WTC11 (cell line): ENCODE results near the gene ATP2B3. TPM values are rescaled to one million over a fixed set of nuclear protein-coding genes. Genes with fewer than 3 reads are reported as not detected.

Experiments
- ATAC-seq: fragments of 200-7000 bp; cut with Tn5 transposase; 2 replicates; pipeline ENCODE4 v1.10.0; 2021; ENCODE audit warnings: mild to moderate bottlenecking, moderate library complexity
- CTCF ChIA-PET: fragments of 300-600 bp; sonication (Branson Sonifier 250); formaldehyde crosslinking; loops from one replicate; lab custom pipeline; 2021; ENCODE audit warnings: antibody characterized with exemption; lab: Charles Lee
- POLR2A ChIA-PET: fragments of 350-600 bp; sonication (Branson Sonifier 250); formaldehyde crosslinking; loops from one replicate; lab custom pipeline; 2021; ENCODE audit warnings: antibody characterized with exemption; lab: Charles Lee
- DNase-seq: peaks from one replicate; pipeline ENCODE4 v3.0.0; 2021; ENCODE audit warnings: low spot score
- H3K27ac Mint-ChIP-seq: 2 replicates; pipeline ENCODE4 v1.8.0; 2021; ENCODE audit warnings: mixed read lengths
- H3K27me3 Mint-ChIP-seq: 2 replicates; pipeline ENCODE4 v1.8.0; 2021; ENCODE audit warnings: low read depth, mild to moderate bottlenecking, moderate library complexity, mixed read lengths
- H3K36me3 Mint-ChIP-seq: 2 replicates; pipeline ENCODE4 v1.8.0; 2021; ENCODE audit warnings: mixed read lengths
- H3K4me1 Mint-ChIP-seq: 2 replicates; pipeline ENCODE4 v1.8.0; 2022; ENCODE audit warnings: mixed read lengths
- H3K4me3 Mint-ChIP-seq: 2 replicates; pipeline ENCODE4 v1.8.0; 2021; ENCODE audit warnings: mild to moderate bottlenecking, moderate library complexity, mixed read lengths
- H3K9me3 Mint-ChIP-seq: 2 replicates; pipeline ENCODE4 v1.8.0; 2021; ENCODE audit warnings: mixed read lengths
- ARID4B ChIP-seq: sonication (generic); formaldehyde crosslinking; IDR thresholded peaks from 2 replicates; pipeline ENCODE4 v1.8.0; 2023; ENCODE audit warnings: missing genetic modification reagents, mild to moderate bottlenecking, borderline replicate concordance
- ATF1 ChIP-seq: sonication (generic); formaldehyde crosslinking; IDR thresholded peaks from 2 replicates; pipeline ENCODE4 v1.8.1; 2023; ENCODE audit warnings: mild to moderate bottlenecking, moderate library complexity, missing genetic modification reagents
- ATF6 ChIP-seq: sonication (generic); formaldehyde crosslinking; IDR thresholded peaks from 2 replicates; pipeline ENCODE4 v1.8.1; 2023; ENCODE audit warnings: mild to moderate bottlenecking, missing genetic modification reagents
- CREM ChIP-seq: sonication (generic); formaldehyde crosslinking; IDR thresholded peaks from 2 replicates; pipeline ENCODE4 v1.8.1; 2022; ENCODE audit warnings: mild to moderate bottlenecking, missing genetic modification reagents, moderate library complexity
- GABPB1 ChIP-seq: sonication (generic); formaldehyde crosslinking; IDR thresholded peaks from 2 replicates; pipeline ENCODE4 v1.8.1; 2023; ENCODE audit warnings: mild to moderate bottlenecking, missing genetic modification reagents
- GTF2I ChIP-seq: fragments of 250-450 bp; sonication (Bioruptor Pico); conservative IDR thresholded peaks from 2 replicates; pipeline ENCODE4 v1.4.0; 2021; ENCODE audit warnings: mild to moderate bottlenecking
- HMGA2 ChIP-seq: fragments of 250-450 bp; sonication (Bioruptor Pico); IDR thresholded peaks from 2 replicates; pipeline ENCODE4 v1.4.0; 2021; ENCODE audit warnings: mild to moderate bottlenecking, moderate library complexity
- MXD4 ChIP-seq: fragments of 250-450 bp; sonication (Bioruptor Pico); IDR thresholded peaks from 2 replicates; pipeline ENCODE4 v1.8.0; 2021; ENCODE audit warnings: mild to moderate bottlenecking, moderate library complexity, borderline replicate concordance
- NR2C2 ChIP-seq: sonication (generic); formaldehyde crosslinking; IDR thresholded peaks from 2 replicates; pipeline ENCODE4 v1.8.0; 2022; ENCODE audit warnings: mild to moderate bottlenecking, missing genetic modification reagents
- NR3C1 ChIP-seq: sonication (generic); formaldehyde crosslinking; conservative IDR thresholded peaks from 2 replicates; pipeline ENCODE4 v1.8.1; 2023; ENCODE audit warnings: low read depth, mild to moderate bottlenecking, missing genetic modification reagents
- OVOL2 ChIP-seq: fragments of 250-450 bp; sonication (Bioruptor Pico); IDR thresholded peaks from 2 replicates; pipeline ENCODE4 v1.9.0; 2021; ENCODE audit warnings: mild to moderate bottlenecking, borderline replicate concordance
- PRRX2 ChIP-seq: fragments of 250-450 bp; sonication (Bioruptor Pico); IDR thresholded peaks from 2 replicates; pipeline ENCODE4 v1.8.0; 2021; ENCODE audit warnings: mild to moderate bottlenecking
- SP1 ChIP-seq: sonication (generic); formaldehyde crosslinking; conservative IDR thresholded peaks from 2 replicates; pipeline ENCODE4 v1.8.1; 2022; ENCODE audit warnings: missing genetic modification reagents
- STAT6 ChIP-seq: sonication (generic); formaldehyde crosslinking; conservative IDR thresholded peaks from 2 replicates; pipeline ENCODE4 v1.8.1; 2023; ENCODE audit warnings: mild to moderate bottlenecking, low read depth, missing genetic modification reagents, moderate library complexity
- TCF7 ChIP-seq: sonication (generic); formaldehyde crosslinking; IDR thresholded peaks from 2 replicates; pipeline ENCODE4 v1.8.0; 2022; ENCODE audit warnings: mild to moderate bottlenecking, low read depth, missing genetic modification reagents, moderate library complexity
- USF1 ChIP-seq: sonication (generic); formaldehyde crosslinking; IDR thresholded peaks from 2 replicates; pipeline ENCODE4 v1.8.0; 2022; ENCODE audit warnings: mild to moderate bottlenecking, missing genetic modification reagents
- ZNF138 ChIP-seq: sonication (generic); formaldehyde crosslinking; conservative IDR thresholded peaks from 2 replicates; pipeline ENCODE4 v1.8.1; 2022; ENCODE audit warnings: mild to moderate bottlenecking, moderate library complexity, missing genetic modification reagents
- ZNF416 ChIP-seq: fragments of 250-450 bp; sonication (Bioruptor Pico); IDR thresholded peaks from 2 replicates; pipeline ENCODE4 v1.9.0; 2021; ENCODE audit warnings: mild to moderate bottlenecking, inconsistent platforms
- ZNF425 ChIP-seq: fragments of 250-450 bp; sonication (Bioruptor Pico); conservative IDR thresholded peaks from 2 replicates; pipeline ENCODE4 v1.9.0; 2021; ENCODE audit warnings: mild to moderate bottlenecking
- total RNA-seq: library from RNA; stranded (reverse); gene quantifications from 3 replicates; pipeline ENCODE4 v1.2.3, GENCODE V29; 2021

Gene ATP2B3
- total RNA-seq, 1 experiment from 2014 or later: 0.28 TPM

GRCh38 chrX:153477901-153478300 lies 39.5 kb upstream of the ATP2B3 start (continued):
- TF ChIP-seq STAT6 (no peak), MXD4 (CRISPR knock-in tag) (no peak), GTF2I (CRISPR knock-in tag) (no peak), HMGA2 (CRISPR knock-in tag) (no peak), ATF1 (CRISPR knock-in tag) (no peak)
- TF ChIP-seq, all 79 proteins: peak for 0

GRCh38 chrX:153478746-153479145 lies 38.7 kb upstream of the ATP2B3 start:
- H3K36me3 Mint-ChIP-seq: no peaks in the 10 kb centered on the region
- H3K27ac Mint-ChIP-seq: no peak overlapping the region
- no peak overlapping the region for H3K4me3 Mint-ChIP-seq
- CTCF ChIA-PET: interaction anchor here (0.9 to 1.2 kb wide), 2 partner anchors 16 to 18 kb away, joined by 4 to 5 read pairs; partner anchors contain the start of gene BGN
- ATAC-seq (no peak), DNase-seq (no peak)
- peaks cover 29% of the 10 kb centered on the region for H3K27me3 Mint-ChIP-seq
- TF ChIP-seq NR3C1 (CRISPR knock-in tag): no peak
- TF ChIP-seq SP1: no peak
- no peak for TF ChIP-seq ZNF425 (CRISPR knock-in tag)
- TF ChIP-seq USF1: no peak
- TF ChIP-seq ZNF416 (CRISPR knock-in tag): no peak
- TF ChIP-seq ATF6 (CRISPR knock-in tag): no peak
- TF ChIP-seq CREM (CRISPR knock-in tag): no peak
- no peak for TF ChIP-seq GABPB1 (CRISPR knock-in tag)
- TF ChIP-seq NR2C2 (CRISPR knock-in tag): no peak
- no peak for TF ChIP-seq TCF7 (CRISPR knock-in tag)
- no peak for TF ChIP-seq ARID4B (CRISPR knock-in tag)
- no peak for TF ChIP-seq PRRX2
- TF ChIP-seq OVOL2: no peak
- TF ChIP-seq ZNF138: no peak
- H3K9me3 Mint-ChIP-seq: no peaks in the 10 kb centered on the region
- POLR2A ChIA-PET: no interaction called here
- H3K4me1 Mint-ChIP-seq: peaks cover 15% of the 10 kb centered on the region
